Hematopoietic multipotent progenitor cell treated with erythropoietin and hydrocortisone succinate and interleukin-3 and kit ligand, for 17 days (in vitro differentiated cells): ENCODE measurements around the gene WASHC1.
"Not testable (repeated sequence)": the region's sequence is repeated elsewhere in the genome, so short reads cannot be mapped to it uniquely, and the experiment has no call there.

Source experiments
- DNase-seq: peaks from one replicate; pipeline ENCODE4 v3.0.0-alpha.2; 2015; ENCODE audit warnings: low spot score

Gene WASHC1, protein sequence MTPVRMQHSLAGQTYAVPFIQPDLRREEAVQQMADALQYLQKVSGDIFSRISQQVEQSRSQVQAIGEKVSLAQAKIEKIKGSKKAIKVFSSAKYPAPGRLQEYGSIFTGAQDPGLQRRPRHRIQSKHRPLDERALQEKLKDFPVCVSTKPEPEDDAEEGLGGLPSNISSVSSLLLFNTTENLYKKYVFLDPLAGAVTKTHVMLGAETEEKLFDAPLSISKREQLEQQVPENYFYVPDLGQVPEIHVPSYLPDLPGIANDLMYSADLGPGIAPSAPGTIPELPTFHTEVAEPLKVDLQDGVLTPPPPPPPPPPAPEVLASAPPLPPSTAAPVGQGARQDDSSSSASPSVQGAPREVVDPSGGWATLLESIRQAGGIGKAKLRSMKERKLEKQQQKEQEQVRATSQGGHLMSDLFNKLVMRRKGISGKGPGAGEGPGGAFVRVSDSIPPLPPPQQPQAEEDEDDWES

DNA sequence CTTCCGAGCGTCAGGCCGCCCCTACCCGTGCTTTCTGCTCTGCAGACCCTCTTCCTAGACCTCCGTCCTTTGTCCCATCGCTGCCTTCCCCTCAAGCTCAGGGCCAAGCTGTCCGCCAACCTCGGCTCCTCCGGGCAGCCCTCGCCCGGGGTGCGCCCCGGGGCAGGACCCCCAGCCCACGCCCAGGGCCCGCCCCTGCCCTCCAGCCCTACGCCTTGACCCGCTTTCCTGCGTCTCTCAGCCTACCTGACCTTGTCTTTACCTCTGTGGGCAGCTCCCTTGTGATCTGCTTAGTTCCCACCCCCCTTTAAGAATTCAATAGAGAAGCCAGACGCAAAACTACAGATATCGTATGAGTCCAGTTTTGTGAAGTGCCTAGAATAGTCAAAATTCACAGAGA is at the start of gene WASHC1:
TSS of gene WASHC1 (minus strand) at position 101 of the 400 bp plus-strand sequence. CDS start 4,457 bp downstream, outside the sequence.
- DNase-seq = not testable (repeated sequence)

DNA sequence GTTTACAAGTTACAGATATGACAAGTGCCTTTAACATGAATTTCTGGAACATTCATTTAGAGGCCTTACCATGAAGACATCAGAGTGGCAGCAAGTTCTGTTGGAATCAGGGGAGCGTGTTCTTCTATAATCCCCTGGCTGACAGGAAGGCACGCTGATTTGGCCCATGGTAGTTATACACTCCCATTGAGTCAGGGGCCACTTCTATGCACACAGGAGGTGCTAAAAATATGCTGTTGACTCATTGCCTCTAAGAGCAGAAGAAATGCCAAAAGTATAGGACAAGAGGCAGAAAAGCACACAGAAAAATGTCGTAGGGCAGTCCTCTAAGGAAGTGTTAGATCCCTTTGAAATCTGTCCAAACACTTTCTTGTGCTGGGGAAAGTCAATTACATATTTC is 49.1 kb upstream of the WASHC1 start:
- DNase-seq = not testable (repeated sequence)

DNA sequence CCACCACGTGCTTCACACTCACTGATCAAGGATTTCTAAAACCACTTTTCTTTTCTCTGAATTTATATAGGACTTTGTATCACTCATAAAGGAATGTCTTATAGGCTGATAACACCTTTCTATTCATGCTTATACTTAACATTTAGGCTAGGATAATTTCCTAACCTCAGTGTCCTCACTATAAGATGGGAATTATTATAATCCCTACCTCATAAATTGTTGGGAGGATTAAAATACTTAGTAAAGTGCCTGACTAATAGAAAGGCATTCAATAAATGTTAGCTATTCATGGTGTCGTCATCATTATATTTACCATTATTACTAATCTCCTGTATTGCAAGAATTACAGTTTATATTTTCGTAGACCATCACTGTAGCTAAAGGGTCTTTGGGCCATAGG is 47.1 kb upstream of the WASHC1 start:
- DNase-seq = not testable (repeated sequence)

DNA sequence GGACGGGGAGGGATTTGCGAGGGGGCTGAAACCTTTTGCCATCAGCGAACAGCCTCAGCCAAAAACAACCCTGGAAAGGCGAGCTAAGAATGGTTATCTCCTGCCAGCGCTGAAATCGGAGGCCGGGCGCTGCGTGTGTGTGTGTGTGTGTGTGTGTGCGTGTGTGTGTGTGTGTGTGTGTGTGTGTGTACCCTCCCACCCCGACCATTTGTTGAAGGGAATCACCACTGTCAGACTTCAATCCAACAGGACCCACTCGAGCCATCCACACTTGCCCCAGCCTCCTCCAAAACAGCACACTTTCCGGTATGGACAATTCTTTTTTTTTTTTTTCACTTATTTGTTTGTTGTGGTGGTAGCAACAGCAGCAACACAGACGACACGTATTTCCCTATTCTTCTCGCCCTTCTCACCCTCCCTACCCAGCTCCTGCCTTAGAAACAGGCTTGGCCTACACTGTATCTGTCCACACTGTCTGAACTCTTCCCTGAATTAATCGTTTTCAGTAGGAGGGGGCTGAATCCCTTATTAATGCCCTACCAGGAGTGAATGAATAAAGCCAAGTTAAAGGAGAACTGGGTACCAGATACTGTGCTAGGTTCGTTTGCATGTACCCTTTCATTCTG is 44.8 kb upstream of the WASHC1 start:
- DNase-seq = not testable (repeated sequence)

DNA sequence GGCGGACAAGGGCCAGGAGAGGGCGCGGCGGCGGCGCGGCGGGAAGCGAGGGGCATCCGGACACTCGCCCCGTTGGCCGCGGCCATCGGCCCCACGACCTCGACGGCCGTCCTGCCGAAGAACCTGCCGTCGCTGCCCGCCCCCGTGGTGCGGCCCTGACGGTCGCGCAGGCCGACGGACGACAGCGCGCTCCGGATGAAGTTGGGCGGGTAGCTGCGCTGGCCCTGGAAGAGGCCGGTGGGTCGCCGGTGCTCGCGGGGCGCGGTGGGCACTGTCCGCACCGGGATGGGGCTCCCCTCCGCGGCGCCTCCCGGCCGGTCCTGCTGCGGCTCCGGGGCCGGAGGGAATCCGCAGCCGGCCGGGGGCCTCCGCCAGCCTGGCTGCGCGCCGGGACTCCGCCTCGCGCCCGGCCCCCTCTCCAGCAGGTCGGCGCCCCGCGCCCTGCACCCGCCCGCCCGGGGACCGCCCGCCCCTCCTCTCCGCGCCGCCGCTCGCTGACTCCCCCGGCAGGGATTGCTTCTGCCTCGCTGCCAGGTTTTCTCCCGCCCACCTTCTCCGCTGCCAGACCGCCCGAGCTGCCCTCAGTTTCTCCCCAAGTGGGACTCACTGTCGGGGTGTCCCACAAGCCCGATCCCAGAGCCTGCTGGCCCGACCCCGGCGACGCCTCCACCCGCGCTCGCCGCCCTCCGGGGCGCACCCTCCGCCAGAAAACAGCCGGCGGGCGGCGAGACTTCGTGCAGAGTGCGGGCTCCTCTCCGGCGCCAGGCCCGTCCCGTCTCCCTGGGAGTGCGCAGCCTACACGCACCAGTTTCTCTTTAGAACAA is 44.0 kb upstream of the WASHC1 start:
- DNase-seq = not testable (repeated sequence)

DNA sequence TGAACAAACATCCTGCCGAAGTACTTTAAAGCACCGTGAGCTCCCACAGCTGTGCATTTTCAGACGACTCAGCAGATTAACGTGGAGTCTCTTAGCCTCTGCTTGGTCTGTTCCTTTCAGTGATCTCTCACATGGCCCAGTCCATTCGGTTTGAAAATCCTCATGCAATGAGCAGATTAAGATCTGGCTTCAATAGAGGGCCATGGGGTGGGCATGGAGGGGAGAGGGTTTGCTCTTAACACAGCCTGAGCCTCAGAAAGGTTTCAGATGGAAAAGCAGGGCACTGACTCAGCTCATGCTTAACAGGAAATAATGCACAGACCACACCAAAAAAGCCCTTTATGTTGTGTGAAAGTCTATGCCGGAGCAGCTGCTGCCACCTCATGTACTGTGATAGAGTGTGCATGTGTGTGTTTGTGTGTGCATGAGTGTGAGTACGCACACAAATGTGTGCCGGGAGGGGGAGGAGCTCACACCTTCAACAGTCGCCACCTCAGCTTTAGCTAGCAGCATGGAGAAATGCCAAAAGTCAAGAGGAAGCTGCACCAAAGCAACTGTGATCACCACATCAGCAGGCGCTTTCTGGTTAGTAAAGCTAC is 33.9 kb upstream of the WASHC1 start:
- DNase-seq = peak; percentile 6

DNA sequence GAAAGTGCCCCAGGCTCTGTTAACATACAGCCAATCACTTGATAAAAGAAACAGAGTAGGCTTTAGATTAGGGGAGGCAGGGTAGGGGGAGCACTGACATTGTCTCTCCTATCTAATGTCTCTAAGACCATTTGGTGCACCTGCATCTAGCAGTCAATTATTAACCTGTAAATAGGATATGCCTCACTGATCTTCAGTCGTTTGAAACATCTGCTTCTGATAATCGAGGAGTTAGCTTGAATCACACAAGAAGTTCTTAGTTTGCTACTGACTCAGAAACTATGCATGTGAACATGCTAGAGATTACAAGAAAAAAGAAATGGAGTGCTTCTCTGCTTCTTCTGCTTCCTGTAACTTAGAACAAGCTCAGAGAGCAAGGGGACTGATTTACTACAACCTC is 23.4 kb upstream of the WASHC1 start:
- not testable (repeated sequence) for DNase-seq

DNA sequence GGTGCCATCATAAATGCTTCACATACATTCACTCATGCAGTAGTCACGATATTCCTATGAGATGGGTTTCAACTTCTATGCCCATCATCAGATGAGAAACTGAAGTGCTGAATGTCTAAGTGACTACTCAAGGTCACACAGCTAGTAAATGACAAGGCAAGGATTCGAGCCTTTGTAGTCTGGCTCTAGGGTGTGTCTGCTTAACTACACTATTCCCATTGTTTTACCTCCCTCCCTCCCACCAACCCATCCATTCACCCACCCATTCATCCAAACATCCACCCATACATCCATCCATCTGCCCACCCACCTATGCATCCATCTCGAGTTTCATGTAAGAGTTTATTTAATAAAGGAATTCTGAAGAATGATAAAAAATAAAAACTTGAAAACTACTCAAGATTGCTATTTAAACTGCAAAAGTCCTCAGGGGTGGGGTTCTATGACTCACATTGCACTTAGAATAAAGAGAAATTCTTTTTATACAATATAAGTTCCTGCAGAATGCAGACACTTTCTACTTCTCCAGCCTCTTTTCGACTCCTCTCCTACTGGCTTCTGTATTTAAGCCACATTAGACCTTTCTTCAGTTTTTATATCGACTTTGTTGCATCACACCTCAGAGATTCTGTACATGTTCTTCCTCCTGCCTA is 19.1 kb upstream of the WASHC1 start:
- DNase-seq = not testable (repeated sequence)

DNA sequence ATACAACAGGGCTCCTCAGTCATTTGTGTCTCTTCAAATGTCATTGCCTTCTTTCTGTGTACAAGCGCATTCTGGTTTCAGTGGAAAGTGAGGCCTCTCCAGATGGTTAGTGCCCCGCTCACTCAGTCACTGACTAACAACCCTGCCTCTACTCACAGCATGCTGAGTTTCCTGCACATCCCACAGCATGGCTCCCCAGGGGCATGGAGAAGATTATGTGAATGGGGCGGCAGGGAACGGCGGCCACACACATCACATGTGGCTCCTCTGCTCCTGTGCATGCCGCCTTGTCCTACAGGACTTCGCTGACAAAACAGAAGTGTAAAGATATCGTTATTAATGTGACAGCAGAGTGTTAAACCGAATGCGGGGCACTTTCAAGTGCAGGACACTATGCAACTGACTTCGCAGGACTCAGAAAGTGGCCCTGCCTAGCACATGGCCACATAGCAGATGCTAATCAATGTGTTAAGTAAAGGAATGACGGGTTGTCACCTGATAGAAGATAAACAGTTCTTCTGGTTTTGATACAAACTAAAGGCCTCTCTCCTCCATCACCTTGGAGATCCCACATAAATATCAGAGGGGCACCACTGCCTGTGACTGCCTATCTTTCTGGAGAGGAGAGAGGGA is 17.5 kb upstream of the WASHC1 start:
- DNase-seq = not testable (repeated sequence)

DNA sequence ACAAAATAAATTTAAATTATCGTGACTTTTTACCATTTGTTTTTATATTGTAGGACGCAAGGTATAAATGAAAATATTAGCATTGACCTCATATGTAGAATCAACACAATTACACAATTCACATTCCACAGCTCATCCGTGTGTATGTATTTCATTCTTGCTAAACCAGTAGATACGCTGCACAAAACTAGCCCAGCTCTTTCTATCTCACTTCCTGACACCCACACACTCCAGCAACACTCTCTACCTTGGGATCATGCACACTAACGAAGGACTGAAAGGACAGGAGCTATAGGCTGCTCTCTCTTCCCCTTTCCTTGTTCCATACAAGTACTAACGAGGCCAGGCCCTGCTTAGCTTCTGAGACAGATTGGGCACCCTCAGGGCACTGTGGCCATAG is 16.9 kb upstream of the WASHC1 start:
- not testable (repeated sequence) for DNase-seq

DNA sequence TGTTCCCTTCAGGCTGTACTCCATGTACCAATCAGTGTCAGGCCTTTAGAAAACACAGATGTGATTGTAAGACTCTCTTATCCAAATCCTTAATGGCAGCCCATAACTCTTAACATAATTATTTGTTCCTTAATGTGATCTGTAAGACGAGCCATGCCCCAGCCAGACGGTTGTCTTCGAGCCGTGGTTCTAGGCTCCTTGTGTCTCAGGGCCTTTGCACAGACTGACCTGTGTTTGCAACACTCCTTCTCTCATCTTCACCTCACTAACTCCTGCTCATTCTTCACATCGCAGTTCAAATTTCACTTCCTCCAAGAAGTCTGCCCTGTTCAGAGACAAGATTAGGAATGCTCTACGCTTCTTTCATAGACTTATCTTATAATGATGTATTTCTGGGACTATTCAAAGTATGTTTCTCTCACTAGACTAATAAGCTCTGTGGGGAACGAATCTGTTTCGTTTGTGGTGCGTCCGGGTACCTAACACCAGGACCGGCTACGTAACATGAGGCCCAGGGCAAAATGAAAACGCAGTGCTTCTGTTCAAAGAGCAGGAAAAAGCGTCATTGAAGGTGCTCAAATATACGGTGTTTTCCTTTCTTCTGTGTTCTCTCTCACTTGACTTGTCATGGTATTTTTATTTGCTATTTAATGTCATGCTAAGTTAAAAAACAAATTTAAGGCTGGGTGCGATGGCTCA is 16.1 kb upstream of the WASHC1 start:
- not testable (repeated sequence) for DNase-seq

DNA sequence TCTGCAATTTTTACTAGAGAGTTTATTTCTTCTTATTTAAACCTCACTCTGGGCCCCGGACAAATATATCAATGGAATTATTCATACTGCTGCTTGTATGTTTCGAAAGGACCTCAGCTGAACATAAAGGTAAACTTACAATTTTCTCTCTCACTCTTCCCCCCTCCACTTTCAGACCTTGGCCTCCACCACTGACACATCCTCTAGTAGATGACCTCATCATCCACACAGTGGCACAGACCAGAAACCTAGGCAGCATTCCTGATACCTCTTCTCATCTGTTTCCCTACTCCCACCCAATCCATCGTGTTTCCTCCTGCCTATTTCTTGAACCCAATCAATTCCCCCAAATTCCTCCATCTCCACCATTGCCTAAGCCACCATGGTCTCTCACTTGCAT is 15.2 kb upstream of the WASHC1 start:
- DNase-seq = not testable (repeated sequence)

DNA sequence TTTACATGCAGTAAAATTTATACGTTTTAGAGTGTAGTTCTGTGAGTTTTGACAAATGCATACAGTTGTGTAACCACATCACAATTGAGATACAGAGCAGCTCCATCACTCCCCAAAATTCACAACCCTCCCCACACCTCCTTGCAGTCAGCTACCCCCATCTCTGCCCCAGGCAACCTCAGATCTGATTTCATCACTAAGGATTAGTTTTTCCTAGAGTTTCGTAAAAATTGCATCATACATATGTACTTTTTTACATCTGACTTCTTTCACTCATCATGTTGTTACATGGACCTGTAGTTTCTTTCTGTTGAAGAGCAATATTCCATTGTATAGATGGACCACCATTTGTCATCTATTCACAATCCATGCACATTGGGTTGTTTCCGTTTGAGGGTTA is 14.4 kb upstream of the WASHC1 start:
- not testable (repeated sequence) for DNase-seq

DNA sequence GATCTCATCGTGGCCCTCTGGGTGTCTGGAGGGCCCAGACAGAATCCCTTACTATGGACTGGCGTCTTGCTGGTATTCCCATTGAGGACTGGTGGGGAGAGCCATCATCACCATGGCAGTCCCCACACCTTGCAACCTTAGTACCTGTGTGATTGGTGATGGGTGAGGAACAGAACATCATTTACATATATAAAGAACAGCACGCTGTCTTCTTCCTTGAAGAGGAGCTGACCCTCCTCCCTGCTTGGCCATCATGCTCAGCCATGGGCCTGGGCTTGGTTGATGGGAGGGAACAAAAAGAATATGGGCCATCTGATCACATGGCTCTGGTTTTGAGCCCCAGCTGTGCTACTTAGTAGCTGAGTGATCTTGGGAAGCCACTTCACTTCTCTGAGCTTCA is 13.9 kb upstream of the WASHC1 start:
- DNase-seq = not testable (repeated sequence)

DNA sequence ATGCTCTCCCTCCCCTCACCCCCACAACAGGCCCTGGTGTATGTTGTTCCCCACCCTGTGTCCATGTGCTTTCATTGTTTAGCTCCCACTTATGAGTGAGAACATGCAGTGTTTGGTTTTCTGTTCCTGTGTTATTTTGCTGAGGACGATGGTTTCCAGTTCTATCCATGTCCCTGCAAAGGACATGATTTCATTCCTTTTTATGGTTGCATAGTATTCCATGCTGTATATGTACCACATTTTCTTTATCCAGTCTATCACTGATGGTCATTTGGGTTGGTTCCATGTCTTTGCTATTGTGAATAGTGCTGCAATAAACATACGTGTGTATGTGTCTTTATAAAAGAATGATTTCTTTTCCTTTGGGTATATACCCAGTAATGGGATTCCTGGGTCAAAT is 12.6 kb upstream of the WASHC1 start:
- not testable (repeated sequence) for DNase-seq

DNA sequence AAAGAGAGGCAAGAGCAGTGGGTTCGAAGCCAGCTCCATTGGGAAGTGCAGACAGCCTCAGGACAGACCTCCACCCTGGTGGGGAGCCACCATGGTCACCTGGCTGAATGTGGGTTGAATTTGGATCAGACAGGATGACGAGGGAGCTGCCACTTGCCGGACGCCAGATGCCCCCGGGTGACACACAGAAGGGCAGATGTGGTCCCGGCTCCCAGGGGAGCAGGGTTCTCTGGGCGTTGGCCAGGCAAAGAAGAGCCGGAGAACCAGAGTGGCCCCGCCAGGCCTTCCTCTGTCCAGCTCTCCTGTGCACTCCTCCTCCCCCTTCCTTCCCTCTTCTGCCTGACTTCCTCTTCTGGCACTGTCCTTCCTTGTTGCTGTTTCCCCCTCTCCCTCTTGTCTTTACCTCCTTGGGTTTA is 12.0 kb upstream of the WASHC1 start:
- DNase-seq = not testable (repeated sequence)

DNA sequence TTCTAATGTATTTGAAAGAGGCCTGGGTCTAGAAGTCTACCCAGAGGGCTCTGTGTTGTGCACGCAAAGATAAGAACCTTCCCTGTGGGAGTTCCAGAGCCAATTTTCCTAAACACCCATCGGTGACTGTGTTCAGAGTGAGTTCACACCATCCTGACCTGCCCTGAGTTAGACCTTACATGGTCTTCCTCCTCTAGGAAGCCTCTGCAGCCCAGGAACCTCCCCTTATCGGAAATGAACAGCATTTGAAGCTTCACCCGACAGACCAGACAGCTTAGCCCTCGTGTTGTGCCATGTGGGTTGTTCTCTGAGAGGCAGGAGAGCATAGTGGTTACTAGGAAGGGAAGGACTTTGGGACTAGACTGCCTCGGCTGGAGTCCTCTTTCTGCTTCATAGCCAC is 3.1 kb upstream of the WASHC1 start:
- not testable (repeated sequence) for DNase-seq

DNA sequence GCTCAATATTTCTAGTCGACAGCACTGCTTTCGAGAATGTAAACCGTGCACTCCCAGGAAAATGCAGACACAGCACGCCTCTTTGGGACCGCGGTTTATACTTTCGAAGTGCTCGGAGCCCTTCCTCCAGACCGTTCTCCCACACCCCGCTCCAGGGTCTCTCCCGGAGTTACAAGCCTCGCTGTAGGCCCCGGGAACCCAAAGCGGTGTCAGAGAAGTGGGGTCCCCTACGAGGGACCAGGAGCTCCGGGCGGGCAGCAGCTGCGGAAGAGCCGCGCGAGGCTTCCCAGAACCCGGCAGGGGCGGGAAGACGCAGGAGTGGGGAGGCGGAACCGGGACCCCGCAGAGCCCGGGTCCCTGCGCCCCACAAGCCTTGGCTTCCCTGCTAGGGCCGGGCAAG is 481 bp downstream of the WASHC1 start:
- not testable (repeated sequence) for DNase-seq

DNA sequence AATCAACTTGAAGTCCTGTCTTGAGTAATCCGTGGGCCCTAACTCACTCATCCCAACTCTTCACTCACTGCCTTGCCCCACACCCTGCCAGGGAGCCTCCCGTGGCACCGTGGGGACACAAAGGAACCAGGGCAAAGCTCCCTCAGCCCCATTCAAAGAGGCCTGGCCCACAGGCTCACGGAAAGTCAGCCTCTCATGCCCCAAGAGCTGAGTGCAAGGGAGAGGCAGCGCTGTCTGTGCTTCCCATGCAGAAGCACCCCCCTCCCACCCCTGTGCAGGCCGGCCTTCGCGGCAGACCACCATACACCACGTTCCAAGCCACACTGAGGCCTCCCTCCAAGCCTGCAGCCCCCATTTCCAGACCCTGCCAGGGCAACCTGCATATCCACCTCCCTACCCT is 7.6 kb downstream of the WASHC1 start:
- DNase-seq = not testable (repeated sequence)

DNA sequence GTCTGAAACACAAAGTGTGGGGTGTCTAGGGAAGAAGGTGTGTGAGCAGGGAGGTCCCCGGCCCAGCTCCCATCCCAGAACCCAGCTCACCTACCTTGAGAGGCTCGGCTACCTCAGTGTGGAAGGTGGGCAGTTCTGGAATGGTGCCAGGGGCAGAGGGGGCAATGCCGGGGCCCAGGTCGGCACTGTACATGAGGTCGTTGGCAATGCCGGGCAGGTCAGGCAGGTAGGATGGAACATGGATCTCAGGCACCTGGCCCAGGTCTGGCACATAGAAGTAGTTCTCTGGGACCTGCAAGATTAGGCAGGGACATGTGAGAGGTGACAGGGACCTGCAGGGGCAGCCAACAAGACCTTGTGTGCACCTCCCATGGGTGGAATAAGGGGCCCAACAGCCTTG is 12.4 kb downstream of the WASHC1 start:
- not testable (repeated sequence) for DNase-seq
